ENCODE measurements around the gene LMX1A. TPM values are rescaled to one million over a fixed set of nuclear protein-coding genes. Genes with fewer than 3 reads are reported as not detected.

LMX1A gene
- total and polyA plus RNA-seq, 2 of the 13 experiments (the other 11 are each of a cell fraction or from before 2014, with no cell fraction given) = 0.07 TPM; not detected in 1

GRCh38 chr1:165392634-165393571, 36.4 kb upstream of the LMX1A start:
- no peaks in the 10 kb centered on the region for H3K4me1 ChIP-seq (ENCODE audit: insufficient read depth, low read length)
- no peak overlapping the region for H3K9ac ChIP-seq (ENCODE audit: insufficient read depth, low read depth, low read length)
- H3K27ac ChIP-seq (ENCODE audit: extremely low read length, insufficient read depth, low read length) = no peak overlapping the region
- WGBS (ENCODE audit: low lambda C conversion rate) = 31% methylated on average over 14 of the region's 19 CpGs
- CTCF ChIA-PET (ENCODE audit: low intra/inter-chr PET ratio, low total read pairs) = interaction anchor here (2.7 kb wide), 1 partner anchor 200 kb away, joined by 34 read pairs; no protein-coding TSS in a partner anchor
- peak; percentile 94 for ATAC-seq
- H3K9me3 ChIP-seq (ENCODE audit: low read length) = no peaks in the 10 kb centered on the region
- peak; percentile 56 for FAIRE-seq
- no TSS peak for BruUV-seq (replicated peaks)
- intact Hi-C loops (cut with micrococcal nuclease; ENCODE audit: unreplicated experiment) = loop anchor here (1.0 kb wide), 2 partner anchors 10 to 200 kb away; no protein-coding TSS in a partner anchor
- in situ Hi-C loops (cut with HindIII; ENCODE audit: extremely low pct_ligation_motif_present, low pct_unique_long_range_greater_than_20kb) = no loop called here
- no peaks in the 10 kb centered on the region for H4K20me1 ChIP-seq (ENCODE audit: insufficient read depth, low read length)
- DNase-seq (ENCODE audit: low spot score) = peak; percentile 35
- POLR2A ChIA-PET = no interaction called here
- H3K79me2 ChIP-seq (ENCODE audit: insufficient read depth, low read length) = no peaks in the 10 kb centered on the region
- no peaks in the 10 kb centered on the region for H3K36me3 ChIP-seq (replicated peaks in 1 of 2; ENCODE audit: control insufficient read depth in 1 of 2, insufficient read depth in 2 of 2, low read length in 2 of 2)
- H3K4me3 ChIP-seq (replicated peaks in 1 of 3; ENCODE audit: insufficient read depth in 1 of 3, low read depth in 2 of 3, low read length in 3 of 3) = no peak overlapping the region
- H3K4me2 ChIP-seq (ENCODE audit: low read depth, low read length) = no peak overlapping the region
- no peaks in the 10 kb centered on the region for H3K27me3 ChIP-seq (ENCODE audit: control insufficient read depth in 1 of 2, insufficient read depth in 2 of 2, low read length in 2 of 2)
- H2AFZ ChIP-seq (ENCODE audit: low read length) = no peak overlapping the region
- no peak for TF ChIP-seq ZSCAN20 (CRISPR knock-in tag; IDR thresholded peaks at IDR 0.05; ENCODE audit: borderline replicate concordance)
- no peak for TF ChIP-seq ERF (CRISPR knock-in tag; IDR thresholded peaks at IDR 0.05)
- no peak for TF ChIP-seq MTF1 (CRISPR knock-in tag; IDR thresholded peaks at IDR 0.05)
- no peak for TF ChIP-seq ATF1 (CRISPR knock-in tag; IDR thresholded peaks at IDR 0.05)
- TF ChIP-seq ZMYM3 (CRISPR knock-in tag; IDR thresholded peaks at IDR 0.05) = no peak
- TF ChIP-seq ZBTB43 (CRISPR knock-in tag; conservative IDR thresholded peaks at IDR 0.05) = no peak
- TF ChIP-seq SMC3 (IDR thresholded peaks at IDR 0.05; ENCODE audit: low read length) = peak; percentile 71
- peak; percentile 75 for TF ChIP-seq RAD21 (CRISPR knock-in tag; IDR thresholded peaks at IDR 0.05)
- no peak for TF ChIP-seq ZNF510 (CRISPR knock-in tag; IDR thresholded peaks at IDR 0.05; ENCODE audit: low read depth)
- TF ChIP-seq MAZ (IDR thresholded peaks at IDR 0.05; ENCODE audit: borderline replicate concordance, low read depth, low read length) = no peak
- no peak for TF ChIP-seq MAZ (CRISPR knock-in tag; IDR thresholded peaks at IDR 0.05; ENCODE audit: low read depth)
- no peak for TF ChIP-seq HOXA5 (CRISPR knock-in tag; IDR thresholded peaks at IDR 0.05)
- TF ChIP-seq YY1 (IDR thresholded peaks at IDR 0.05; ENCODE audit: insufficient read depth, insufficient replicate concordance, low read depth, low read length) = no peak
- 0 out of 2 replicates have a peak, but pooled peaks have one; percentile 45 for TF ChIP-seq KDM2A (CRISPR knock-in tag; IDR thresholded peaks at IDR 0.05; ENCODE audit: borderline replicate concordance, low read depth)
- no peak for TF ChIP-seq ZNF318 (CRISPR knock-in tag; IDR thresholded peaks at IDR 0.05)
